K562 (cell line): ENCODE measurements around the gene ANKRD60. TPM values are rescaled to one million over a fixed set of nuclear protein-coding genes. Genes with fewer than 3 reads are reported as not detected.
A peak's percentile ranks its signal among the peaks of the same experiment; 100 is the strongest.

Experiments
- ATAC-seq: fragments of 200-7000 bp; cut with Tn5 transposase; 3 replicates; pipeline ENCODE4 v1.9.1; 2020; ENCODE audit warnings: moderate library complexity
- BruUV-seq: library from RNA; stranded (reverse); fragments of 400-500 nt; replicated peaks from 2 replicates; lab custom pipeline; 2021; lab: Mats Ljungman, UMichigan
- CTCF ChIA-PET: fragments of 300-600 bp; formaldehyde crosslinking; extraction: SDS; loops from one replicate; lab custom pipeline; 2021; ENCODE audit warnings: low intra/inter-chr PET ratio; lab: Yijun Ruan, JAX
- POLR2A ChIA-PET: fragments of 300-600, 350-650 bp; sonication (Branson Sonifier 250); formaldehyde crosslinking; extraction: SDS; loops from one replicate; lab custom pipeline; 2021; ENCODE audit warnings: antibody characterized with exemption, inconsistent platforms; lab: Yijun Ruan, JAX
- DNase-seq, 4 experiments: peaks; one replicate each; pipeline versions ENCODE4 v3.0.0 to v3.0.0-alpha.2; 2011 to 2018; ENCODE audit warnings: low spot score in 3 of 4, mixed read lengths in 3 of 4; ENCODE audit errors: extremely low read depth in 1 of 4
- FAIRE-seq: peaks from 2 replicates; lab custom pipeline; 2011; peaks lifted over from hg19 to GRCh38; lab: Jason Lieb, UNC
- H2AFZ ChIP-seq: 2 replicates; pipeline ENCODE4 v1.6.0; 2011; ENCODE audit warnings: low read depth, low read length, control low read depth, inconsistent platforms
- H3K27ac ChIP-seq: fragments of 200-600 bp; 3 replicates; pipeline ENCODE4 v1.8.0; 2011; ENCODE audit warnings: low read depth, mild to moderate bottlenecking, control low read depth, inconsistent platforms, low read length, moderate library complexity, mixed read lengths; ENCODE audit errors: extremely low read depth
- H3K27me3 ChIP-seq, 2 experiments: fragments of 300-600 bp in 1 of 2; 2 replicates in 1 of 2; 3 replicates in 1 of 2; pipeline versions ENCODE4 v1.6.0 to v1.8.0; 2011; ENCODE audit warnings: inconsistent platforms in 2 of 2, low read length in 2 of 2, mild to moderate bottlenecking in 1 of 2, mixed read lengths in 1 of 2, moderate library complexity in 1 of 2; ENCODE audit not compliant: control insufficient read depth in 2 of 2, insufficient read depth in 2 of 2
- H3K36me3 ChIP-seq: fragments of 300-600 bp; 3 replicates; pipeline ENCODE4 v1.8.0; 2011; ENCODE audit warnings: mild to moderate bottlenecking, low read length, inconsistent platforms; ENCODE audit not compliant: control insufficient read depth, insufficient read depth
- H3K4me1 ChIP-seq, 2 experiments: fragments of 200-600 bp in 1 of 2; replicated peaks in 1 of 2; 2 replicates in 1 of 2; 3 replicates in 1 of 2; pipeline versions ENCODE4 v1.5.1 to v1.8.0; 2011; ENCODE audit warnings: inconsistent platforms in 2 of 2, low read length in 2 of 2, mild to moderate bottlenecking in 1 of 2, mixed read lengths in 1 of 2, moderate library complexity in 1 of 2; ENCODE audit not compliant: control insufficient read depth in 2 of 2, insufficient read depth in 2 of 2
- H3K4me2 ChIP-seq: 2 replicates; pipeline ENCODE4 v1.6.1; 2011; ENCODE audit warnings: low read length, control low read depth, inconsistent platforms, mixed read lengths; ENCODE audit not compliant: insufficient read depth
- H3K4me3 ChIP-seq: fragments of 200-600 bp; sonication (generic), shearing (Covaris generic); 2 replicates; pipeline ENCODE4 v1.5.1; 2016; ENCODE audit warnings: control low read depth, inconsistent platforms
- H3K79me2 ChIP-seq: fragments of 200-600 bp; 3 replicates; pipeline ENCODE4 v1.8.0; 2011; ENCODE audit warnings: low read length, inconsistent platforms; ENCODE audit not compliant: control insufficient read depth, insufficient read depth
- H3K9ac ChIP-seq, 2 experiments: 2 replicates each; pipeline versions ENCODE4 v1.6.0 to v1.6.1; 2011; ENCODE audit warnings: low read depth in 2 of 2, low read length in 2 of 2, control low read depth in 1 of 2, inconsistent platforms in 1 of 2, mild to moderate bottlenecking in 1 of 2, mixed read lengths in 1 of 2; ENCODE audit not compliant: insufficient read depth in 1 of 2
- H3K9me1 ChIP-seq: one replicate; pipeline ENCODE4 v1.6.0; 2011; ENCODE audit warnings: inconsistent platforms, mild to moderate bottlenecking, low read length, moderate library complexity; ENCODE audit not compliant: control insufficient read depth, insufficient read depth
- H3K9me3 ChIP-seq: replicated peaks from 2 replicates; pipeline ENCODE4 v1.5.1; 2011; ENCODE audit warnings: low read depth, low read length, inconsistent platforms; ENCODE audit not compliant: control insufficient read depth, insufficient read depth
- H4K20me1 ChIP-seq: replicated peaks from 2 replicates; pipeline ENCODE4 v1.6.1; 2011; ENCODE audit warnings: low read length, inconsistent platforms, mixed read lengths; ENCODE audit not compliant: control insufficient read depth, insufficient read depth
- ARNT ChIP-seq, 2 experiments: fragments of 450-650 bp; IDR thresholded peaks; 2 replicates each; pipeline ENCODE4 v1.6.1; 2016; ENCODE audit warnings: mild to moderate bottlenecking in 1 of 2
- ASH1L ChIP-seq: fragments of 450-650 bp; IDR thresholded peaks from 2 replicates; pipeline ENCODE4 v1.6.1; 2018; ENCODE audit warnings: borderline replicate concordance, mild to moderate bottlenecking, low read depth; ENCODE audit not compliant: partially characterized antibody
- ATF7 ChIP-seq: fragments of 450-650 bp; IDR thresholded peaks from 2 replicates; pipeline ENCODE4 v1.7.1; 2014; ENCODE audit warnings: mild to moderate bottlenecking, moderate library complexity
- ELF2 ChIP-seq: fragments of 250-450 bp; sonication (Bioruptor Pico); IDR thresholded peaks from 2 replicates; pipeline ENCODE4 v1.5.0; 2021; ENCODE audit warnings: mild to moderate bottlenecking
- EP300 ChIP-seq: IDR thresholded peaks from 2 replicates; pipeline ENCODE4 v1.6.1; 2012; ENCODE audit warnings: low read length, improper control_type of control experiment
- ETV1 ChIP-seq: fragments of 450-650 bp; conservative IDR thresholded peaks from 2 replicates; pipeline ENCODE4 v1.6.1; 2016; ENCODE audit warnings: missing genetic modification characterization, control low read depth, low read depth, missing compliant biosample characterization
- HDAC1 ChIP-seq, 2 experiments: fragments of 450-650 bp; IDR thresholded peaks; 2 replicates each; pipeline ENCODE4 v1.6.1; 2016 to 2017; ENCODE audit warnings: inconsistent platforms in 1 of 2, mild to moderate bottlenecking in 1 of 2, moderate library complexity in 1 of 2
- JUND ChIP-seq, 2 experiments: IDR thresholded peaks; 2 replicates in 1 of 2; 3 replicates in 1 of 2; pipeline ENCODE4 v1.6.1; 2011; ENCODE audit warnings: borderline replicate concordance in 2 of 2, low read depth in 2 of 2, low read length in 2 of 2, improper control_type of control experiment in 1 of 2, missing biosample characterization in 1 of 2, missing genetic modification characterization in 1 of 2, missing genetic modification reagents in 1 of 2
- NBN ChIP-seq: fragments of 450-650 bp; IDR thresholded peaks from 2 replicates; pipeline ENCODE4 v1.6.1; 2016; ENCODE audit warnings: low read depth, mild to moderate bottlenecking
- NFIC ChIP-seq: fragments of 450-650 bp; IDR thresholded peaks from 2 replicates; pipeline ENCODE4 v1.6.1; 2017; ENCODE audit warnings: mild to moderate bottlenecking, inconsistent platforms
- RBFOX2 ChIP-seq: fragments of 200-400 bp; formaldehyde crosslinking; IDR thresholded peaks from 2 replicates; pipeline ENCODE4 v1.6.1; 2017; ENCODE audit warnings: low read depth, mild to moderate bottlenecking, low read length, moderate library complexity
- SMARCE1 ChIP-seq: fragments of 450-650 bp; IDR thresholded peaks from 2 replicates; pipeline ENCODE4 v1.7.1; 2016; ENCODE audit warnings: mild to moderate bottlenecking
- TAL1 ChIP-seq: fragments of 450-650 bp; IDR thresholded peaks from 2 replicates; pipeline ENCODE4 v1.6.1; 2016; ENCODE audit warnings: mild to moderate bottlenecking
- ZNF175 ChIP-seq: fragments of 200-800 bp; sonication (Bioruptor generic); IDR thresholded peaks from 2 replicates; pipeline ENCODE4 v1.6.1; 2016; ENCODE audit warnings: low read depth, mild to moderate bottlenecking, missing genetic modification characterization, missing compliant biosample characterization
- ZNF778 ChIP-seq: fragments of 450-650 bp; formaldehyde crosslinking; IDR thresholded peaks from 2 replicates; pipeline ENCODE4 v1.4.0; 2020; ENCODE audit warnings: mild to moderate bottlenecking, moderate library complexity
- whole genome bisulfite sequencing: fragments of 100-300 bp; shearing (Covaris generic); methylation state at CpG from one replicate; pipeline ENCODE4 v1.1.6; 2016; ENCODE audit warnings: low coverage, mixed read lengths; ENCODE audit not compliant: insufficient coverage; ENCODE audit errors: missing lambda C conversion rate; 5-methylcytosine and 5-hydroxymethylcytosine counted together
- in situ Hi-C: fragments of 300-500 bp; cut with MboI; formaldehyde crosslinking; loops from 4 replicates; pipeline ENCODE4 v1.15.0; 2018; ENCODE audit warnings: inconsistent platforms, mixed read lengths
- intact Hi-C: fragments of 100-400 bp; cut with micrococcal nuclease; formaldehyde crosslinking; loops from 2 replicates; pipeline ENCODE4 v1.14.2; 2022
- polyA plus RNA-seq, 8 experiments: library from polyadenylated mRNA; depleted of rRNA in 4 of 8; stranded (reverse) in 5 of 8; unstranded in 3 of 8; fragments of >200 nt; fragmentation: Nextera tagmentation in 2 of 8; fragmentation: Illumina TruSeq in 1 of 8; extraction: Ambion mirVana in 2 of 8; extraction: Trizol in 1 of 8; gene quantifications; 2 replicates each; pipeline versions ENCODE4 v1.2.1 to v1.2.3, GENCODE V29; 2011 to 2014; ENCODE audit warnings: inconsistent platforms in 1 of 8, missing spikeins in 1 of 8
- total RNA-seq, 7 experiments: library from RNA; depleted of rRNA in 6 of 7; stranded (reverse); fragments of >200 nt in 6 of 7; fragmentation: Illumina TruSeq in 2 of 7; extraction: Trizol in 2 of 7; gene quantifications; 2 replicates each; pipeline versions ENCODE4 v1.2.1 to v1.2.3, GENCODE V29; 2011 to 2021; ENCODE audit warnings: low replicate concordance in 1 of 7
- TF ChIP-seq, protein P1 (sequence below), 3 experiments: IDR thresholded peaks in 2 of 3; conservative IDR thresholded peaks in 1 of 3; 2 replicates each; pipeline ENCODE4 v1.5.1; 2011 to 2012; ENCODE audit warnings: low read length in 3 of 3, mild to moderate bottlenecking in 3 of 3, control low read depth in 2 of 3, improper control_type of control experiment in 1 of 3, inconsistent platforms in 1 of 3, low read depth in 1 of 3, mixed read lengths in 1 of 3, moderate library complexity in 1 of 3; ENCODE audit not compliant: insufficient read depth in 2 of 3
- TF ChIP-seq, protein P2 (sequence below): sonication (generic); formaldehyde crosslinking; IDR thresholded peaks from 2 replicates; pipeline ENCODE4 v1.9.0; 2022; ENCODE audit warnings: mild to moderate bottlenecking, missing genetic modification reagents
- TF ChIP-seq, protein P3 (sequence below), 2 experiments: fragments of 200-800 bp in 1 of 2; sonication (Bioruptor generic) in 1 of 2; sonication (generic) in 1 of 2; formaldehyde crosslinking in 1 of 2; IDR thresholded peaks in 1 of 2; conservative IDR thresholded peaks in 1 of 2; 2 replicates each; pipeline versions ENCODE4 v1.5.0 to v1.6.1; 2016 to 2020; ENCODE audit warnings: missing compliant biosample characterization in 1 of 2, missing genetic modification characterization in 1 of 2, missing genetic modification reagents in 1 of 2

The ANKRD60 gene
- total and polyA plus RNA-seq, 9 of the 15 experiments (the other 6 are each of a cell fraction or from before 2014, with no cell fraction given), result not detected

DNA sequence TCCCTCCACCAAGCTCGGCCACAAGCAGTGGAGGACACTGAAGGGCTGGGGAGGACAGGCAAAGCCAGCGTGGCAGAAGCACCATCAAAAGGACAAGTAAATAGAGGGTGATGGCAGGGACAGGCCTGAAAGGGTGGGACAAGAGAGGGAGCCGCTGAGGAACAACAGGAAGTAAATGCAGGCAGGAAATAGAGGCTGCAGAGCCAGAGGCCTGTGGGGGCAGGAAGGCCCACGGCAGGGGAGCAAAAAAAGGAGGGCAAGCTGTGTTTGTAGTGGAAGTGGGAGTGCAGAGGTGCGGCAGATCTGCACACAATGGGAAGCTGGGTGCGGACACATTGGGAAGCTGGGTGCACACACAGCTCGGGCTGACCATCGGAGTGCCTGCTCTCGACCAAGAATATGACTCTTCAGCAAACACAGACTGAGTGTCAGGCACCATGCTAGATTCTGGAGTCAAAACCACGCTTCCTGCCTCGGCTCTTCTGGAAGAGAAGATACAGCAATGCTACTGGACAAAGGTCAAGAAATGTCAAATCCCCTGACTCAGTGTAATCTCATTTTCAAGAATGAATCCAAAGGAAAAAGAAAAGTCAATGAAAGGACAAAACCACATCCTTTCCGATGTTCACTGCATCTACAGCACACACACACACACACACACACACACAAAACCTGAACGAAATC is 40.6 kb upstream of the ANKRD60 start:
- Histone ChIP-seq H3K4me1 (peaks cover 10 to 24% of the 10 kb centered on the region in 2 experiments; a peak in 4 of 5 replicates), H4K20me1 (no peaks in the 10 kb centered on the region), H3K9ac (peak overlapping the region in 1 of 2 experiments; percentile 65; a peak in 1 of 4 replicates), H3K4me2 (peak overlapping the region; percentile 55), H3K27ac (peak overlapping the region; percentile 57; the same call in 2 of the 3 replicates), H3K4me3 (no peak overlapping the region), H3K36me3 (no peaks in the 10 kb centered on the region; the same call in 1 of the 3 replicates), H3K79me2 (no peaks in the 10 kb centered on the region), H3K9me3 (no peaks in the 10 kb centered on the region), H2AFZ (peak overlapping the region; percentile 72), H3K9me1 (peaks cover 5% of the 10 kb centered on the region), H3K27me3 (no peaks in the 10 kb centered on the region)
- intact Hi-C loops, result no loop called here
- CTCF ChIA-PET, result no interaction called here
- ATAC-seq, result peak; percentile 64
- WGBS, result 26% methylated on average over 13 of the region's 13 CpGs
- no TSS peak for BruUV-seq
- DNase-seq, result peak in 2 of 4 experiments; percentile 41 to 70
- POLR2A ChIA-PET, result no interaction called here
- peak; percentile 89 for FAIRE-seq
- in situ Hi-C loops, result no loop called here
- TF ChIP-seq ASH1L, result no peak
- 0 out of 2 replicates have a peak, but pooled peaks have one; percentile 26 for TF ChIP-seq NFIC
- no peak for TF ChIP-seq NBN
- TF ChIP-seq ARNT (IDR thresholded peaks at IDR 0.05), result peak in 1 of 2 experiments; percentile 84; a peak in 2 of 4 replicates
- peak; percentile 30; the same call in 1 of the 2 replicates for TF ChIP-seq TAL1
- peak; percentile 38; the same call in 1 of the 2 replicates for TF ChIP-seq EP300
- TF ChIP-seq SMARCE1, result peak; percentile 52; the same call in 1 of the 2 replicates
- TF ChIP-seq ATF7, result no peak
- peak in 1 of 2 experiments; percentile 54; a peak in 2 of 4 replicates for TF ChIP-seq HDAC1 (IDR thresholded peaks at IDR 0.05)
- TF ChIP-seq ETV1 (tag), result peak; percentile 49
- TF ChIP-seq RBFOX2, result no peak
- no peak for TF ChIP-seq ZNF778 (CRISPR knock-in tag)
- TF ChIP-seq, protein P1, sequence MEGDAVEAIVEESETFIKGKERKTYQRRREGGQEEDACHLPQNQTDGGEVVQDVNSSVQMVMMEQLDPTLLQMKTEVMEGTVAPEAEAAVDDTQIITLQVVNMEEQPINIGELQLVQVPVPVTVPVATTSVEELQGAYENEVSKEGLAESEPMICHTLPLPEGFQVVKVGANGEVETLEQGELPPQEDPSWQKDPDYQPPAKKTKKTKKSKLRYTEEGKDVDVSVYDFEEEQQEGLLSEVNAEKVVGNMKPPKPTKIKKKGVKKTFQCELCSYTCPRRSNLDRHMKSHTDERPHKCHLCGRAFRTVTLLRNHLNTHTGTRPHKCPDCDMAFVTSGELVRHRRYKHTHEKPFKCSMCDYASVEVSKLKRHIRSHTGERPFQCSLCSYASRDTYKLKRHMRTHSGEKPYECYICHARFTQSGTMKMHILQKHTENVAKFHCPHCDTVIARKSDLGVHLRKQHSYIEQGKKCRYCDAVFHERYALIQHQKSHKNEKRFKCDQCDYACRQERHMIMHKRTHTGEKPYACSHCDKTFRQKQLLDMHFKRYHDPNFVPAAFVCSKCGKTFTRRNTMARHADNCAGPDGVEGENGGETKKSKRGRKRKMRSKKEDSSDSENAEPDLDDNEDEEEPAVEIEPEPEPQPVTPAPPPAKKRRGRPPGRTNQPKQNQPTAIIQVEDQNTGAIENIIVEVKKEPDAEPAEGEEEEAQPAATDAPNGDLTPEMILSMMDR (IDR thresholded peaks at IDR 0.05 in 2 of 3, conservative IDR thresholded peaks at IDR 0.05 in 1 of 3; ENCODE audit: insufficient read depth in 2 of 3, low read depth in 1 of 3, low read length in 3 of 3), result no peak
- no peak for TF ChIP-seq ELF2
- TF ChIP-seq, protein P2, sequence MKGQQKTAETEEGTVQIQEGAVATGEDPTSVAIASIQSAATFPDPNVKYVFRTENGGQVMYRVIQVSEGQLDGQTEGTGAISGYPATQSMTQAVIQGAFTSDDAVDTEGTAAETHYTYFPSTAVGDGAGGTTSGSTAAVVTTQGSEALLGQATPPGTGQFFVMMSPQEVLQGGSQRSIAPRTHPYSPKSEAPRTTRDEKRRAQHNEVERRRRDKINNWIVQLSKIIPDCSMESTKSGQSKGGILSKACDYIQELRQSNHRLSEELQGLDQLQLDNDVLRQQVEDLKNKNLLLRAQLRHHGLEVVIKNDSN, result no peak
- TF ChIP-seq JUND (IDR thresholded peaks at IDR 0.05; ENCODE audit: borderline replicate concordance, low read depth, low read length), result 0 out of 2 replicates have a peak, but pooled peaks have one; percentile 6
- TF ChIP-seq JUND (tag; IDR thresholded peaks at IDR 0.05; ENCODE audit: borderline replicate concordance, low read depth, low read length), result no peak
- 0 out of 2 replicates have a peak, but pooled peaks have one; percentile 65 for TF ChIP-seq ZNF175
- TF ChIP-seq, protein P3, sequence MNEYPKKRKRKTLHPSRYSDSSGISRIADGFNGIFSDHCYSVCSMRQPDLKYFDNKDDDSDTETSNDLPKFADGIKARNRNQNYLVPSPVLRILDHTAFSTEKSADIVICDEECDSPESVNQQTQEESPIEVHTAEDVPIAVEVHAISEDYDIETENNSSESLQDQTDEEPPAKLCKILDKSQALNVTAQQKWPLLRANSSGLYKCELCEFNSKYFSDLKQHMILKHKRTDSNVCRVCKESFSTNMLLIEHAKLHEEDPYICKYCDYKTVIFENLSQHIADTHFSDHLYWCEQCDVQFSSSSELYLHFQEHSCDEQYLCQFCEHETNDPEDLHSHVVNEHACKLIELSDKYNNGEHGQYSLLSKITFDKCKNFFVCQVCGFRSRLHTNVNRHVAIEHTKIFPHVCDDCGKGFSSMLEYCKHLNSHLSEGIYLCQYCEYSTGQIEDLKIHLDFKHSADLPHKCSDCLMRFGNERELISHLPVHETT (CRISPR knock-in tag; conservative IDR thresholded peaks at IDR 0.05 in 1 of 2, IDR thresholded peaks at IDR 0.05 in 1 of 2), result peak in 1 of 2 experiments; percentile 16; a peak in 1 of 4 replicates
